Fibroblast of peridontal ligament (primary cell): Measurements from ENCODE around the gene EOMES.

Experiments used
- DNase-seq: peaks from one replicate; pipeline ENCODE4 v3.0.0-alpha.2; 2010; ENCODE audit errors: extremely low read depth

Gene EOMES

GRCh38 chr3:27720899-27721716 lies 1.0 kb downstream of the EOMES start:
- DNase-seq = no peak

GRCh38 chr3:27719314-27720003 lies 2.7 kb downstream of the EOMES start:
- no peak for DNase-seq

GRCh38 chr3:27718459-27718858 lies 3.7 kb downstream of the EOMES start:
- no peak for DNase-seq

- no peak for DNase-seq
These were observed 4.8 kb downstream of the EOMES start for GRCh38 chr3:27717200-27717852.

GRCh38 chr3:27716309-27716708 lies 5.8 kb downstream of the EOMES start:
- DNase-seq = no peak

- DNase-seq = peak; percentile 24
These were observed 6.3 kb downstream of the EOMES start for GRCh38 chr3:27715863-27716262.

- no peak for DNase-seq
These were observed 6.7 kb downstream of the EOMES start for GRCh38 chr3:27715454-27715806.

- DNase-seq = no peak
These were observed 7.2 kb downstream of the EOMES start for GRCh38 chr3:27714692-27715453.

- DNase-seq = no peak
These were observed 8.0 kb downstream of the EOMES start for GRCh38 chr3:27714146-27714526.

GRCh38 chr3:27713435-27714145 lies 8.5 kb downstream of the EOMES start:
- DNase-seq = peak; percentile 22

- peak; percentile 40 for DNase-seq
These were observed 9.1 kb downstream of the EOMES start for GRCh38 chr3:27713078-27713423.

- peak; percentile 82 for DNase-seq
These were observed 9.7 kb downstream of the EOMES start for GRCh38 chr3:27712136-27713077.

GRCh38 chr3:27708250-27708649 lies 13.9 kb downstream of the EOMES start:
- peak; percentile 75 for DNase-seq

GRCh38 chr3:27699067-27699466 lies 23.1 kb downstream of the EOMES start:
- DNase-seq = no peak

- DNase-seq = no peak
These were observed 25.2 kb downstream of the EOMES start for GRCh38 chr3:27696906-27697305.

GRCh38 chr3:27695636-27696035 lies 26.5 kb downstream of the EOMES start:
- no peak for DNase-seq

GRCh38 chr3:27688053-27688452 lies 34.1 kb downstream of the EOMES start:
- no peak for DNase-seq

- peak; percentile 97 for DNase-seq
These were observed 35.5 kb downstream of the EOMES start for GRCh38 chr3:27686642-27687041.

- no peak for DNase-seq
These were observed 36.6 kb downstream of the EOMES start for GRCh38 chr3:27685474-27685873.

GRCh38 chr3:27684302-27684701 lies 37.8 kb downstream of the EOMES start:
- no peak for DNase-seq
